Endothelial cell of umbilical vein (primary cell): ENCODE data around the gene NR2C2. TPM values are rescaled to one million over a fixed set of nuclear protein-coding genes. Genes with fewer than 3 reads are reported as not detected.

Source experiments
- BruUV-seq: library from RNA; stranded (reverse); fragments of 400-500 nt; replicated peaks from 2 replicates; lab custom pipeline; 2021; lab: Mats Ljungman, UMichigan
- CTCF ChIA-PET: fragments of 300-600, 350-600 bp; sonication (Branson Sonifier 250); formaldehyde crosslinking; loops from one replicate; lab custom pipeline; 2021; ENCODE audit warnings: antibody characterized with exemption, inconsistent platforms; lab: Charles Lee
- POLR2A ChIA-PET: fragments of 300-600, 350-600 bp; sonication (Branson Sonifier 250); formaldehyde crosslinking; loops from one replicate; lab custom pipeline; 2021; ENCODE audit warnings: antibody characterized with exemption, inconsistent platforms; lab: Charles Lee
- DNase-seq: peaks from one replicate; pipeline ENCODE4 v3.0.0-alpha.2; 2011; ENCODE audit warnings: low read depth, low spot score
- FAIRE-seq: peaks from 2 replicates; lab custom pipeline; 2011; peaks lifted over from hg19 to GRCh38; lab: Jason Lieb, UNC
- H2AFZ ChIP-seq: 2 replicates; pipeline ENCODE4 v1.6.0; 2012; ENCODE audit warnings: low read depth, low read length, control low read depth, inconsistent platforms
- H3K27ac ChIP-seq: 2 replicates; pipeline ENCODE4 v1.5.1; 2011; ENCODE audit warnings: low read depth, mild to moderate bottlenecking, control low read depth, low read length, moderate library complexity; ENCODE audit not compliant: insufficient read depth
- H3K27me3 ChIP-seq, 2 experiments: 2 replicates each; pipeline versions ENCODE4 v1.6.0 to v1.6.1; 2011; ENCODE audit warnings: low read length in 2 of 2, mixed read lengths in 1 of 2; ENCODE audit not compliant: control insufficient read depth in 2 of 2, insufficient read depth in 2 of 2
- H3K36me3 ChIP-seq, 2 experiments: 2 replicates in 1 of 2; 3 replicates in 1 of 2; pipeline ENCODE4 v1.5.1; 2011; ENCODE audit warnings: low read length in 2 of 2, mild to moderate bottlenecking in 1 of 2, moderate library complexity in 1 of 2; ENCODE audit not compliant: control insufficient read depth in 2 of 2, insufficient read depth in 2 of 2; ENCODE audit errors: extremely low read depth in 1 of 2
- H3K4me1 ChIP-seq: 3 replicates; pipeline ENCODE4 v1.5.1; 2011; ENCODE audit warnings: mild to moderate bottlenecking, low read length; ENCODE audit not compliant: control insufficient read depth, insufficient read depth; ENCODE audit errors: extremely low read depth
- H3K4me2 ChIP-seq: 2 replicates; pipeline ENCODE4 v1.6.1; 2011; ENCODE audit warnings: low read length, control low read depth, mixed read lengths; ENCODE audit not compliant: insufficient read depth
- H3K4me3 ChIP-seq, 3 experiments: fragments of 200-600 bp in 1 of 3; sonication (generic), shearing (Covaris generic) in 1 of 3; replicated peaks in 1 of 3; 2 replicates each; pipeline ENCODE4 v1.5.1; 2011 to 2016; ENCODE audit warnings: control low read depth in 3 of 3, low read length in 3 of 3, mild to moderate bottlenecking in 2 of 3, inconsistent platforms in 1 of 3, low read depth in 1 of 3, moderate library complexity in 1 of 3; ENCODE audit not compliant: insufficient read depth in 1 of 3
- H3K79me2 ChIP-seq: 2 replicates; pipeline ENCODE4 v1.6.0; 2012; ENCODE audit warnings: low read length, inconsistent platforms; ENCODE audit not compliant: control insufficient read depth, insufficient read depth
- H3K9ac ChIP-seq: replicated peaks from 2 replicates; pipeline ENCODE3; 2011; ENCODE audit warnings: low read length, control low read depth; ENCODE audit not compliant: insufficient read depth; ENCODE audit errors: extremely low read depth
- H3K9me1 ChIP-seq: replicated peaks from 3 replicates; pipeline ENCODE4 v1.6.0; 2011; ENCODE audit warnings: mild to moderate bottlenecking, low read length; ENCODE audit not compliant: control insufficient read depth, insufficient read depth; ENCODE audit errors: extremely low read depth
- H3K9me3 ChIP-seq: replicated peaks from 2 replicates; pipeline ENCODE4 v1.5.1; 2012; ENCODE audit warnings: low read length, inconsistent platforms; ENCODE audit not compliant: control insufficient read depth, insufficient read depth
- H4K20me1 ChIP-seq: replicated peaks from 2 replicates; pipeline ENCODE3; 2011; ENCODE audit warnings: mild to moderate bottlenecking, low read length; ENCODE audit not compliant: control insufficient read depth, insufficient read depth; ENCODE audit errors: extremely low read depth
- EZH2 ChIP-seq: IDR thresholded peaks from 2 replicates; pipeline ENCODE4 v1.6.1; 2012; ENCODE audit warnings: borderline replicate concordance, low read depth, mild to moderate bottlenecking, moderate library complexity, low read length, inconsistent platforms; ENCODE audit not compliant: severe bottlenecking
- FOS ChIP-seq: IDR thresholded peaks from 2 replicates; pipeline ENCODE4 v1.6.1; 2011; ENCODE audit warnings: mild to moderate bottlenecking, low read length, moderate library complexity, borderline replicate concordance; ENCODE audit not compliant: insufficient read depth
- GATA2 ChIP-seq: IDR thresholded peaks from 2 replicates; pipeline ENCODE4 v1.7.0; 2011; ENCODE audit warnings: low read depth, mild to moderate bottlenecking, moderate library complexity, mixed read lengths, low read length; ENCODE audit not compliant: insufficient read length, insufficient read depth
- JUN ChIP-seq: IDR thresholded peaks from 2 replicates; pipeline ENCODE4 v1.6.1; 2011; ENCODE audit warnings: borderline replicate concordance, low read depth; ENCODE audit not compliant: insufficient read length, insufficient read depth
- MYC ChIP-seq: IDR thresholded peaks from one replicate; pipeline ENCODE4 v1.6.1; 2011; ENCODE audit warnings: mild to moderate bottlenecking, low read depth, low read length
- POLR2A ChIP-seq: IDR thresholded peaks from 2 replicates; pipeline ENCODE4 v1.6.1; 2012; ENCODE audit warnings: low read depth, mild to moderate bottlenecking, control low read depth, low read length
- POLR2AphosphoS5 ChIP-seq: IDR thresholded peaks from 2 replicates; pipeline ENCODE4 v1.6.1; 2012; ENCODE audit warnings: low read depth, mild to moderate bottlenecking, control low read depth, low read length, moderate library complexity; ENCODE audit not compliant: insufficient read depth
- dilution Hi-C: fragments of 300-500 bp; cut with MboI; formaldehyde crosslinking; loops from one replicate; pipeline ENCODE4 v1.15.0; 2019; ENCODE audit warnings: low sequenced_read_pairs; ENCODE audit not compliant: extremely low pct_ligation_motif_present
- intact Hi-C: fragments of 100-400 bp; cut with micrococcal nuclease; formaldehyde crosslinking; loops from one replicate; pipeline ENCODE4 v1.10.0; 2022
- polyA plus RNA-seq, 4 experiments: library from polyadenylated mRNA; depleted of rRNA in 3 of 4; stranded (reverse) in 3 of 4; unstranded in 1 of 4; fragments of >200 nt; gene quantifications; 2 replicates each; pipeline versions ENCODE4 v1.2.1 to v1.2.3, GENCODE V29; 2011 to 2012; ENCODE audit warnings: missing spikeins in 1 of 4
- total RNA-seq: library from RNA; stranded (reverse); gene quantifications from 2 replicates; pipeline ENCODE4 v1.2.3, GENCODE V29; 2021
- TF ChIP-seq, protein P1 (sequence below): IDR thresholded peaks from 2 replicates; pipeline ENCODE4 v1.6.1; 2011; ENCODE audit not compliant: insufficient read depth, insufficient read length
- TF ChIP-seq, protein P2 (sequence below), 2 donors: IDR thresholded peaks; 1 replicate in 1 of 2; 2 replicates in 1 of 2; pipeline ENCODE4 v1.5.1; 2011; ENCODE audit warnings: low read length in 2 of 2, mild to moderate bottlenecking in 2 of 2, moderate library complexity in 2 of 2, control low read depth in 1 of 2, inconsistent platforms in 1 of 2, low read depth in 1 of 2; ENCODE audit not compliant: insufficient read depth in 1 of 2; ENCODE audit errors: extremely low read depth in 1 of 2

NR2C2 gene
- total and polyA plus RNA-seq, 2 donors (not counting 3 experiments of a cell fraction or from before 2014, with no cell fraction given), result 20.3 to 59.8 TPM

DNA sequence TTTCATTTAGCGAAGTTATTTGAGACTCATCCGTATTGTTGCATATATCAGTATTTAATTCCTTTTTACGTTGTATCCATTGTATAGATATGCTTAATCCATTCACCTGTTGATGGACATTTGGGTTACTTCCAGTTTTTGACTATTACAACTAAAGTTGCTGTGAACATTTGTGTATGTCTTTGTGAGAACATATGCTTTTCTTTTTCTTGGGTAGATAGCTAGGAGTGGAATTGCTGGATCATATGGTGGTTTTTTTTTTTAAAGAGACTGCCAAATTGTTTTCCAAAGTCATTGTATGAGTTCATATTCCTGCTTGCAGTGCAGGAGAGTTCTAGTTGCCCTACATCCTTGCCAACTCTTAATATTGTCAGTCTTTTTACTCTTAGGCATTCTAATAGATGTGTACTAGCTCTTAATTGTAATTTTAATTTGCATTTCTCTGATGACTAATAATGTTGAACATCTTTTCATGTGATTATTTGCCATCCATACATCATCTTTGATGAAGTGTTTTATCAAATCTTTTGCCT is 37.3 kb downstream of the NR2C2 start:
- Histone ChIP-seq H3K4me1 (no peaks in the 10 kb centered on the region), H3K4me3 (no peak overlapping the region), H3K9me3 (no peaks in the 10 kb centered on the region), H3K9me1 (no peaks in the 10 kb centered on the region), H3K27me3 (no peaks in the 10 kb centered on the region), H3K79me2 (peaks cover 47% of the 10 kb centered on the region), H4K20me1 (peaks cover 6% of the 10 kb centered on the region), H3K36me3 (peaks cover 0 to 2% of the 10 kb centered on the region in 2 experiments), H3K9ac (no peak overlapping the region), H3K27ac (no peak overlapping the region), H2AFZ (no peak overlapping the region), H3K4me2 (no peak overlapping the region)
- dilution Hi-C loops, result no loop called here
- DNase-seq (no peak), FAIRE-seq (no peak)
- intact Hi-C loops, result no loop called here
- POLR2A ChIA-PET, result no interaction called here
- CTCF ChIA-PET, result interaction anchor here (1.2 to 1.6 kb wide), 3 partner anchors 10 to 21 kb away, joined by 3 to 7 read pairs (median 5); no protein-coding TSS in a partner anchor
- TF ChIP-seq EZH2, result no peak
- TF ChIP-seq GATA2, result no peak
- no peak for TF ChIP-seq POLR2AphosphoS5
- TF ChIP-seq, protein P1, sequence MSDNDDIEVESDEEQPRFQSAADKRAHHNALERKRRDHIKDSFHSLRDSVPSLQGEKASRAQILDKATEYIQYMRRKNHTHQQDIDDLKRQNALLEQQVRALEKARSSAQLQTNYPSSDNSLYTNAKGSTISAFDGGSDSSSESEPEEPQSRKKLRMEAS, result no peak
- TF ChIP-seq JUN, result no peak
- TF ChIP-seq POLR2A, result no peak
- TF ChIP-seq, protein P2, sequence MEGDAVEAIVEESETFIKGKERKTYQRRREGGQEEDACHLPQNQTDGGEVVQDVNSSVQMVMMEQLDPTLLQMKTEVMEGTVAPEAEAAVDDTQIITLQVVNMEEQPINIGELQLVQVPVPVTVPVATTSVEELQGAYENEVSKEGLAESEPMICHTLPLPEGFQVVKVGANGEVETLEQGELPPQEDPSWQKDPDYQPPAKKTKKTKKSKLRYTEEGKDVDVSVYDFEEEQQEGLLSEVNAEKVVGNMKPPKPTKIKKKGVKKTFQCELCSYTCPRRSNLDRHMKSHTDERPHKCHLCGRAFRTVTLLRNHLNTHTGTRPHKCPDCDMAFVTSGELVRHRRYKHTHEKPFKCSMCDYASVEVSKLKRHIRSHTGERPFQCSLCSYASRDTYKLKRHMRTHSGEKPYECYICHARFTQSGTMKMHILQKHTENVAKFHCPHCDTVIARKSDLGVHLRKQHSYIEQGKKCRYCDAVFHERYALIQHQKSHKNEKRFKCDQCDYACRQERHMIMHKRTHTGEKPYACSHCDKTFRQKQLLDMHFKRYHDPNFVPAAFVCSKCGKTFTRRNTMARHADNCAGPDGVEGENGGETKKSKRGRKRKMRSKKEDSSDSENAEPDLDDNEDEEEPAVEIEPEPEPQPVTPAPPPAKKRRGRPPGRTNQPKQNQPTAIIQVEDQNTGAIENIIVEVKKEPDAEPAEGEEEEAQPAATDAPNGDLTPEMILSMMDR (IDR thresholded peaks at IDR 0.05; ENCODE audit: extremely low read depth in 1 of 2, insufficient read depth in 1 of 2, low read depth in 1 of 2, low read length in 2 of 2), result no peak
- TF ChIP-seq FOS, result no peak
- TF ChIP-seq MYC, result no peak
- no TSS peak for BruUV-seq
